HepG2 (cell line): Measurements from ENCODE around the gene FGD2. TPM values are rescaled to one million over a fixed set of nuclear protein-coding genes. Genes with fewer than 3 reads are reported as not detected.
A peak's percentile ranks its signal among the peaks of the same experiment; 100 is the strongest.

Experiments
- CCDC6 ChIP-seq: sonication (generic); formaldehyde crosslinking; IDR thresholded peaks from 2 replicates; pipeline ENCODE4 v1.8.1; 2022; ENCODE audit warnings: mild to moderate bottlenecking, missing genetic modification reagents, moderate library complexity
- DMAP1 ChIP-seq: IDR thresholded peaks from 2 replicates; pipeline ENCODE4 v1.6.1; 2016
- FOXJ3 ChIP-seq: sonication (generic); formaldehyde crosslinking; IDR thresholded peaks from 2 replicates; pipeline ENCODE4 v1.4.0; 2020; ENCODE audit warnings: missing genetic modification reagents, mild to moderate bottlenecking, borderline replicate concordance
- HDAC1 ChIP-seq: sonication (generic); formaldehyde crosslinking; IDR thresholded peaks from 2 replicates; pipeline ENCODE4 v1.5.1; 2020; ENCODE audit warnings: mild to moderate bottlenecking, missing genetic modification reagents
- HNF4A ChIP-seq: sonication (generic); formaldehyde crosslinking; IDR thresholded peaks from 2 replicates; pipeline ENCODE4 v1.4.0; 2020; ENCODE audit warnings: missing genetic modification reagents
- HOXA9 ChIP-seq: sonication (generic); formaldehyde crosslinking; IDR thresholded peaks from 2 replicates; pipeline ENCODE4 v1.8.1; 2022; ENCODE audit warnings: missing genetic modification reagents, mild to moderate bottlenecking, moderate library complexity, borderline replicate concordance
- MYC ChIP-seq: sonication (generic); formaldehyde crosslinking; IDR thresholded peaks from 2 replicates; pipeline ENCODE4 v1.9.0; 2021; ENCODE audit warnings: missing genetic modification reagents, borderline replicate concordance
- NCOA5 ChIP-seq: sonication (generic); formaldehyde crosslinking; IDR thresholded peaks from 2 replicates; pipeline ENCODE4 v1.4.0; 2020; ENCODE audit warnings: missing genetic modification reagents
- PHF20 ChIP-seq: sonication (generic); formaldehyde crosslinking; IDR thresholded peaks from 2 replicates; pipeline ENCODE4 v1.5.0; 2020; ENCODE audit warnings: mild to moderate bottlenecking, missing genetic modification reagents
- SIN3B ChIP-seq: fragments of 150-350 bp; IDR thresholded peaks from 2 replicates; pipeline ENCODE4 v1.6.1; 2014; ENCODE audit warnings: low read length
- SNAI1 ChIP-seq: sonication (generic); formaldehyde crosslinking; IDR thresholded peaks from 2 replicates; pipeline ENCODE4 v1.5.0; 2020; ENCODE audit warnings: mild to moderate bottlenecking, missing genetic modification reagents, borderline replicate concordance
- TAF1 ChIP-seq: sonication (generic); formaldehyde crosslinking; IDR thresholded peaks from 2 replicates; pipeline ENCODE4 v1.4.0; 2020; ENCODE audit warnings: missing genetic modification reagents
- YEATS2 ChIP-seq: sonication (generic); formaldehyde crosslinking; IDR thresholded peaks from 2 replicates; pipeline ENCODE4 v1.4.0; 2020; ENCODE audit warnings: missing genetic modification reagents, borderline replicate concordance
- ZFP62 ChIP-seq: sonication (generic); formaldehyde crosslinking; IDR thresholded peaks from 2 replicates; pipeline ENCODE4 v1.4.0; 2020; ENCODE audit warnings: missing genetic modification reagents
- ZMYM3 ChIP-seq: sonication (generic); formaldehyde crosslinking; IDR thresholded peaks from 2 replicates; pipeline ENCODE4 v1.5.1; 2020; ENCODE audit warnings: mild to moderate bottlenecking, missing genetic modification reagents
- ZNF292 ChIP-seq: sonication (generic); formaldehyde crosslinking; IDR thresholded peaks from 2 replicates; pipeline ENCODE4 v1.8.1; 2022; ENCODE audit warnings: mild to moderate bottlenecking, low read depth, missing genetic modification reagents, borderline replicate concordance
- polyA plus RNA-seq, 8 experiments: library from polyadenylated mRNA; depleted of rRNA in 3 of 8; stranded (reverse) in 7 of 8; unstranded in 1 of 8; fragments of >200 nt; fragmentation: Illumina TruSeq in 4 of 8; extraction: Trizol in 4 of 8; gene quantifications; 2 replicates each; pipeline versions ENCODE4 v1.2.1 to v1.2.3, GENCODE V29; 2011 to 2016; ENCODE audit warnings: low read depth in 4 of 8, missing spikeins in 1 of 8, mixed read lengths in 1 of 8; ENCODE audit not compliant: insufficient read depth in 1 of 8
- total RNA-seq, 5 experiments: library from RNA; depleted of rRNA; stranded (reverse); fragments of >200 nt; fragmentation: Illumina TruSeq; extraction: Trizol; gene quantifications; 2 replicates each; pipeline ENCODE4 v1.2.3, GENCODE V29; 2016; ENCODE audit warnings: low read depth in 1 of 5
- TF ChIP-seq, protein P1 (sequence below): sonication (generic); formaldehyde crosslinking; IDR thresholded peaks from 2 replicates; pipeline ENCODE4 v1.4.0; 2020; ENCODE audit warnings: low read depth, mild to moderate bottlenecking, missing genetic modification reagents
- TF ChIP-seq, protein P2 (sequence below): sonication (generic); formaldehyde crosslinking; IDR thresholded peaks from 2 replicates; pipeline ENCODE4 v1.5.0; 2020; ENCODE audit warnings: missing genetic modification reagents
- TF ChIP-seq, protein P3 (sequence below): sonication (generic); formaldehyde crosslinking; IDR thresholded peaks from 2 replicates; pipeline ENCODE4 v1.5.1; 2020; ENCODE audit warnings: missing genetic modification reagents, mild to moderate bottlenecking, borderline replicate concordance
- TF ChIP-seq, protein P4 (sequence below): conservative IDR thresholded peaks from 2 replicates; pipeline ENCODE4 v1.6.1; 2018; ENCODE audit warnings: missing genetic modification reagents

Gene FGD2
- total and polyA plus RNA-seq, 2 of the 13 experiments (the other 11 are each of a cell fraction or from before 2014, with no cell fraction given) = not detected

DNA sequence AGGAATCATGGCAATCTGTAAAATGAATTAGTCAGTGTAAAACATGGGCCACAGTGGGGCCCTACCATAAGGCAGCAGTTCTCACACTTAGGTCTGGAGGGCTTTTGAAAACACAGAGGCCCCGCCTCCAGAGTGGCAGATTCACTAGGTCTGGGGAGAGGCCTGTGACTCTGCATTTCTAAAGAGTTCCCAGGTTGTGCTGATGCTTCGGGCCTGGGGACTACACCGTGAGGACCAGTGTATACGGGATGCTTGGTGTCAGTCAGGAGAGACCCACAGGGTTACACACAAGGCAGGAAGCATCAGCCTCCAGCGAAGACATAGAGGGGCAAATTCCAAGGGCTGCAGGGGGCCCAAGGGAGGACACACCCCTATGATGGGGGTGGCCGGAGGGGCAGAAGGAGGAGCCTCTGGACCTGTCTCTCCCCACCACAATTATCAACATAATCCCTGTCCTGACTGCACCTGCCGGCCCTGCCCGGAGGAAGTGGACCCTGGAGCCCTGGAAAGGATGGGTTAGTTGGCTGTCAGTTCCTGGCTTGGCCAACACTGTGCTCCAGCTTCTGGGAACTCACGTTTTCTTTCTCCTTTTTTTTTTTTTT is 46.7 kb downstream of the FGD2 start (continued):
- TF ChIP-seq YEATS2 (0 out of 2 replicates have a peak, but pooled peaks have one; percentile 3), NCOA5 (no peak), TAF1 (CRISPR knock-in tag) (no peak), CCDC6 (CRISPR knock-in tag) (no peak), ZNF292 (CRISPR knock-in tag) (0 out of 2 replicates have a peak, but pooled peaks have one; percentile 19), FOXJ3 (0 out of 2 replicates have a peak, but pooled peaks have one; percentile 43), SNAI1 (CRISPR knock-in tag) (0 out of 2 replicates have a peak, but pooled peaks have one; percentile 42), PHF20 (CRISPR knock-in tag) (0 out of 2 replicates have a peak, but pooled peaks have one; percentile 17), ZFP62 (CRISPR knock-in tag) (0 out of 2 replicates have a peak, but pooled peaks have one; percentile 53), HOXA9 (no peak), DMAP1 (0 out of 2 replicates have a peak, but pooled peaks have one; percentile 0), MYC (CRISPR knock-in tag) (no peak), SIN3B (no peak), HDAC1 (0 out of 2 replicates have a peak, but pooled peaks have one; percentile 44), HNF4A (CRISPR knock-in tag) (no peak; the same call in none of the 2 replicates), ZMYM3 (peak; percentile 72; the same call in 1 of the 2 replicates)
- TF ChIP-seq, protein P1, sequence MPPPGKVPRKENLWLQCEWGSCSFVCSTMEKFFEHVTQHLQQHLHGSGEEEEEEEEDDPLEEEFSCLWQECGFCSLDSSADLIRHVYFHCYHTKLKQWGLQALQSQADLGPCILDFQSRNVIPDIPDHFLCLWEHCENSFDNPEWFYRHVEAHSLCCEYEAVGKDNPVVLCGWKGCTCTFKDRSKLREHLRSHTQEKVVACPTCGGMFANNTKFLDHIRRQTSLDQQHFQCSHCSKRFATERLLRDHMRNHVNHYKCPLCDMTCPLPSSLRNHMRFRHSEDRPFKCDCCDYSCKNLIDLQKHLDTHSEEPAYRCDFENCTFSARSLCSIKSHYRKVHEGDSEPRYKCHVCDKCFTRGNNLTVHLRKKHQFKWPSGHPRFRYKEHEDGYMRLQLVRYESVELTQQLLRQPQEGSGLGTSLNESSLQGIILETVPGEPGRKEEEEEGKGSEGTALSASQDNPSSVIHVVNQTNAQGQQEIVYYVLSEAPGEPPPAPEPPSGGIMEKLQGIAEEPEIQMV (CRISPR knock-in tag) = no peak
- TF ChIP-seq, protein P2, sequence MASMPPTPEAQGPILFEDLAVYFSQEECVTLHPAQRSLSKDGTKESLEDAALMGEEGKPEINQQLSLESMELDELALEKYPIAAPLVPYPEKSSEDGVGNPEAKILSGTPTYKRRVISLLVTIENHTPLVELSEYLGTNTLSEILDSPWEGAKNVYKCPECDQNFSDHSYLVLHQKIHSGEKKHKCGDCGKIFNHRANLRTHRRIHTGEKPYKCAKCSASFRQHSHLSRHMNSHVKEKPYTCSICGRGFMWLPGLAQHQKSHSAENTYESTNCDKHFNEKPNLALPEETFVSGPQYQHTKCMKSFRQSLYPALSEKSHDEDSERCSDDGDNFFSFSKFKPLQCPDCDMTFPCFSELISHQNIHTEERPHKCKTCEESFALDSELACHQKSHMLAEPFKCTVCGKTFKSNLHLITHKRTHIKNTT (CRISPR knock-in tag) = no peak
- TF ChIP-seq, protein P3, sequence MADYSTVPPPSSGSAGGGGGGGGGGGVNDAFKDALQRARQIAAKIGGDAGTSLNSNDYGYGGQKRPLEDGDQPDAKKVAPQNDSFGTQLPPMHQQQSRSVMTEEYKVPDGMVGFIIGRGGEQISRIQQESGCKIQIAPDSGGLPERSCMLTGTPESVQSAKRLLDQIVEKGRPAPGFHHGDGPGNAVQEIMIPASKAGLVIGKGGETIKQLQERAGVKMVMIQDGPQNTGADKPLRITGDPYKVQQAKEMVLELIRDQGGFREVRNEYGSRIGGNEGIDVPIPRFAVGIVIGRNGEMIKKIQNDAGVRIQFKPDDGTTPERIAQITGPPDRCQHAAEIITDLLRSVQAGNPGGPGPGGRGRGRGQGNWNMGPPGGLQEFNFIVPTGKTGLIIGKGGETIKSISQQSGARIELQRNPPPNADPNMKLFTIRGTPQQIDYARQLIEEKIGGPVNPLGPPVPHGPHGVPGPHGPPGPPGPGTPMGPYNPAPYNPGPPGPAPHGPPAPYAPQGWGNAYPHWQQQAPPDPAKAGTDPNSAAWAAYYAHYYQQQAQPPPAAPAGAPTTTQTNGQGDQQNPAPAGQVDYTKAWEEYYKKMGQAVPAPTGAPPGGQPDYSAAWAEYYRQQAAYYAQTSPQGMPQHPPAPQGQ (CRISPR knock-in tag) = no peak
- TF ChIP-seq, protein P4, sequence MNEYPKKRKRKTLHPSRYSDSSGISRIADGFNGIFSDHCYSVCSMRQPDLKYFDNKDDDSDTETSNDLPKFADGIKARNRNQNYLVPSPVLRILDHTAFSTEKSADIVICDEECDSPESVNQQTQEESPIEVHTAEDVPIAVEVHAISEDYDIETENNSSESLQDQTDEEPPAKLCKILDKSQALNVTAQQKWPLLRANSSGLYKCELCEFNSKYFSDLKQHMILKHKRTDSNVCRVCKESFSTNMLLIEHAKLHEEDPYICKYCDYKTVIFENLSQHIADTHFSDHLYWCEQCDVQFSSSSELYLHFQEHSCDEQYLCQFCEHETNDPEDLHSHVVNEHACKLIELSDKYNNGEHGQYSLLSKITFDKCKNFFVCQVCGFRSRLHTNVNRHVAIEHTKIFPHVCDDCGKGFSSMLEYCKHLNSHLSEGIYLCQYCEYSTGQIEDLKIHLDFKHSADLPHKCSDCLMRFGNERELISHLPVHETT = no peak
